ENCODE measurements around the gene DRAXIN. TPM values are rescaled to one million over a fixed set of nuclear protein-coding genes. Genes with fewer than 3 reads are reported as not detected.
A peak's percentile ranks its signal among the peaks of the same experiment; 100 is the strongest.

Gene DRAXIN
- total RNA-seq, 1 experiment from 2014 or later: 0.25 TPM

DNA sequence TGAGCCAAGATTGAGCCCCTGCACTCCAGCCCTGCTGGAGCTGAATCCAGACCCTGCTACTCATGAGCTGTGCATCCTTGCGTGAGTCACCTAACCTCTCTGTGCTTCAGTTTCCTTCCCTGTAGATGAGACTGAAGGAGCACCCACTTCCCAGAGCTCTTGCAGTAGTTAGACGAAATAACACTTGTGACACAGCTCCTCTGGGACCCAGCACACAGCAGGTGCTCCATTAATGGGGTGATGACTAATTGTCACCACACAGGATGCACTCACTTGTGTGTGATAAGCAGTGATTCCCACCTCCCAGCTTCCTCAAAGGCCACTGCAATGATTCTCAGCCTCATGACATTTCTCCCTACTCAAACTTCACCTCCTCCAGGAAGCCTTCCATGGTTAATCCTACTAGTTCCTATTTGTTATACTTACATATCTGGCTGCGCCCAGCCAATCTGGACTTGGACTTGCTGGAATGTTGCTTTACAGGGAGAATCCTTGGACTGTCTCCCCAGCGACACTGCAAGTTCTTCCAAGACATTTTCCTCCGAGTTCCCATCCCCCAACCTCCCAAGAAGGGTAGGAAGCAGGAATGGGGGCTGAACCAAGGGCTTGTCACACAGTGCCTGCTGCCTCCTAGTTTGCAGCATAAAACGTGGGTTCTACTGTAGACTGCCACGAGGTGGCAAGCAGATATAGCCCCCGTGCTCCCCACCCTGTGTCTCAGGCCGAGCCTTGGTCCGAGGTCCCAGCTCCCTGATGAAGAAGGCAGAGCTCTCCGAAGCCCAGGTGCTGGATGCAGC lies 17.2 kb downstream of the DRAXIN start:
- no peak for DNase-seq (ENCODE audit: low read depth)

DNA sequence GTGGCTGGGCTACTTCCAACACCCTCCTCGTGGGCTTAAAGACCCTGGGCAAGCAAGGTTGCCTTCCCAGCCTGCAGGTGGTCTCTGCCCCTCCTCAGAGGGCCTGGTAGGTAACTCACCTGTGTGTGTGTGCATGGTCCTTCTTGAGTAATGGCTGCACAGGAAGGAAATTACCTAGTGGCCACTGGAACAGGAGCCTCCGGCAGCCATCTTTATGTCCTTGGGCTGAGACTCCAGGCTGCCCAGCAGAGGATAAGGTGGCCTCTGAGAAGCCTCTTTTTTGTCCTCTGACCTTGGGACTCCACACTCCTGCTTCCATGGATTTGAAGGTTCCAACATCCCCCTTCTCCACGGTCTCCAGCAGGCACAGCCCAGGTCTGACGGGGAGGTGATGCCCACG lies 20.0 kb downstream of the DRAXIN start:
- no peak for DNase-seq (ENCODE audit: low read depth)

- DNase-seq (ENCODE audit: low read depth): no peak
These were observed 20.8 kb downstream of the DRAXIN start for GRCh38 chr1:11712285-11712684.

- no peak for DNase-seq (ENCODE audit: low read depth)
These were observed 21.6 kb downstream of the DRAXIN start for GRCh38 chr1:11713095-11713494.

GRCh38 chr1:11714831-11715575 lies 23.5 kb downstream of the DRAXIN start:
- no peak for DNase-seq (ENCODE audit: low read depth)

DNA sequence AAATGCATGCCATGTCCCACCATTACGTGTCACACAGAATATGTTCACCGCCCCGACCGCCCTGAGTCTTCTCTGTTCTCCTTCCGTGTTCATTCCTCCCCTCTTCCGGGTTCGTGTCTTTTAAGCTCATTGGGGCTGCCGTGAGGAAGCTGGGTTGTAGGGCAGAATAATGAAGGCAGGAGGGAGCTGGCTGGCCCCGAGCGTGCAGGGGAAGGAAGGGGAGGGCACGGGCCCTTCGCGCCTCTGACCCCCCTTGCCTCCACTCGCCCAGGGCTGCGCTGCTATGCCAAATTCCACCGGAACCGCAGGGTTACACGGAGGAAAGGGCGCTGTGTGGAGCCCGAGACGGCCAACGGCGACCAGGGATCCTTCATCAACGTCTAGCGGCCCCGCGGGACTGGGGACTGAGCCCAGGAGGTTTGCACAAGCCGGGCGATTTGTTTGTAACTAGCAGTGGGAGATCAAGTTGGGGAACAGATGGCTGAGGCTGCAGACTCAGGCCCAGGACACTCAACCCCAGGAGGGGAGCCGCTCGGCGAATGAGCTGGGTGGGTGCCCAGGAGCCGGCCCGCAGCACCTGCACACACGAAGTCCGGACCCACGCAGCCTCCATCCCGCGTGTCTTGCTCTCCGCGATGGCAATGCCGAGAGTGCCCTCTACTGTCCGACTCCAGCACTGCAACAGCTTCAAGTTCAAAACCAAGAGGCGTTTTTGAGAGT lies 28.0 kb downstream of the DRAXIN start:
- peak; percentile 51 for DNase-seq (ENCODE audit: low read depth)

DNA sequence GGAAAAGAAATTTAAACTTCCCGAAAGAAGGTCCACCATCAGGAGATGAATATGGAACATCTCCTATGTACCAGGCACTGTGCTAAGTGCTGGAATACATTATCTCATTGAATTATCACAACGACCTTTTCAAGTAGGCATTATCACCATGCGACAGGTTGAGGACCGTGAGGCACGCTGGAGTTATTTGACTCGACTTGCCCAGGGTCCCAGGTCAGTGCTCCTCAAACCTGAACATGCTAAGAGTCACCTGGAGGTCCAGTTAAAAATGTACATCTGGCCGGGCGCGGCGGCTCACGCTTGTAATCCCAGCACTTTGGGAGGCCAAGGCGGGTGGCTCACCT lies 28.5 kb downstream of the DRAXIN start:
- no peak for DNase-seq (ENCODE audit: low read depth)

- no peak for DNase-seq (ENCODE audit: low read depth)
These were observed 29.0 kb downstream of the DRAXIN start for GRCh38 chr1:11720525-11720924.

- DNase-seq (ENCODE audit: low read depth): no peak
These were observed 29.8 kb downstream of the DRAXIN start for GRCh38 chr1:11721311-11721710.

- no peak for DNase-seq (ENCODE audit: low read depth)
These were observed 31.0 kb downstream of the DRAXIN start for GRCh38 chr1:11722538-11722937.

DNA sequence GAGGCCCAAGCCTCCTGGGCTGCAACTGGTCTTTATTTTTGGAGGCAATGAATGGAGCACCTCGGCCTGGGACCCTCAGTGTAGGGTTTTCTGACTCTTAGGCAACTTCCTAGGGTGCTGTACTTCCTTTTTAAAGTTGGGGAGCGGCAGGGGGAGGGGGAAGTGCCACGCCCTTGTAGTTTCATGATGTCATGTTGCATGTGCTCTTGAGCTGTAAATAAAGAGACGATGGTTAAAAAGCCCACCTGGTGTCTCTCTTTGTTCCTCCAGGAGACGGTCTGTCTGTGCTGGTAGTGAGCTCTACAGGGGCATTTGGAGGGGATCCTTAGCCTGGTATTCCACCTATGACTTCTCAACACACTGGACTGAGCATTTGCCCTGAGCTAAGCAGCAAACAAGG lies 34.1 kb downstream of the DRAXIN start:
- no peak for DNase-seq (ENCODE audit: low read depth)

DNA sequence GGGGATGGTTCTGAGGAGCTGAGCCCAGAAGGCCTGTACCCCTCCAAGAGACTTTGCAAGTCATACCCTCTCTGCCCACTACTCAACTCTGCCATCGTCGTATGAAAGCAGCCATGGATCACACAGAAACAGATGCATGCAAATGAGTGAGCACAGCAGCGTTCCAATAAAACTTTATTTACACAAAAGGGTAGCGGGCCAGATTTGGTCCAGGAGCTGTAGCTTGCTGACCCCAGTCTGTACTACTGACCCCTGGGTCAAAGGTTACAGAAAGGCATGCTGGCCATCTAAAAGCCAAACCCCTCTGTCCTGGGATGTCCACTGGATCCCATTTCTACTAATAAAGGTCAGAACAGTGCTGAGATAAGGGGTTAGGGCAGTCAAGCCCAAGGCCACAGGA lies 35.6 kb downstream of the DRAXIN start:
- DNase-seq (ENCODE audit: low read depth): no peak

DNA sequence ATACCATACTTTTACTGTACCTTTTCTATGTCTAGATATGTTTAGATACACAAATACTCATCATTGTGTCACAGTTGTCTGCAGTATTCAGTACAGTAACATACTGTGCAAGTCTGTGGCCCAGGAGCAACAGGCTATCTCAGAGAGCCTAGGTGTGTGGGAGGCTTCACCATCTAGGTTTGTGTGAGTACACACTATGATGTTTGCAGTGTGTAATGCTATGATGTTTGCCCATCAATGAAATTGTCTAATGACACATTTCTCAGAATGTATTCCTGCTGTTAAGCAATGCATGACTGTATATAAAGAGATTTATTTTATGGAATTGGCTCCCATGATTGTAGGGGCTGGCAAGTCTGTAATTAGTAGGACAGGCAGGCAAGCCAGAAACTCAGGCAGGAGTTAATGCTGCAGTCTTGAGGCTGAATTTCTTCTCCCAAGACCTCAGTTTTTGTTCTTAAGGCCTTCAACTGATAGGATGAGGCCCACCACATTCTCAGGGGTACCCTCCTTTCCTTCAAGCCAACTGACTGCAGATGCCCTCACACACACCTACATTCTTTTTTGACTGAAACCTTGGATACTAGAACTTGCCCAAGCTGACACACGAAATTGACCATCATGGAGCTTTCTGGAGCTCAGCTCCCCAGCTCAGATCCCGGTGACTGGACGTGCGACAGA lies 36.8 kb downstream of the DRAXIN start:
- DNase-seq (ENCODE audit: low read depth): no peak

DNA sequence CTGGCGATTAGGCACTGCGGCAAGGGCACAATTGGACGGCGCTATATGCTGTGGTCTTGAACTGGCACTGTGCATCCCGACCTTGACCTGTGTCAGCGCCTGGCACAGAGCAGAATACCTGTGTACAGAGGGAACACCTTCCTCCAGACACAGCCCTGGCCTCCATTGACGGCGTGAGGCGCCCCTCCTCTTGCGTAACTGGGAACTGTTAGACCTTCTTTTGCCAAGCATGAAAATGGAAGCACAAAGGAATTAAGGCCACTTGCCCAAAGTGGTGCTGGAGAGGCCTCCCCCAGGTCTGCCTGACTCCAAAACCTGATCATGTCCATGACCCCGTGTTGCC lies 37.6 kb downstream of the DRAXIN start:
- no peak for DNase-seq (ENCODE audit: low read depth)

- no peak for DNase-seq (ENCODE audit: low read depth)
These were observed 38.3 kb downstream of the DRAXIN start for GRCh38 chr1:11729498-11730428.

- DNase-seq (ENCODE audit: low read depth): peak; percentile 52
These were observed 39.0 kb downstream of the DRAXIN start for GRCh38 chr1:11730429-11730891.

DNA sequence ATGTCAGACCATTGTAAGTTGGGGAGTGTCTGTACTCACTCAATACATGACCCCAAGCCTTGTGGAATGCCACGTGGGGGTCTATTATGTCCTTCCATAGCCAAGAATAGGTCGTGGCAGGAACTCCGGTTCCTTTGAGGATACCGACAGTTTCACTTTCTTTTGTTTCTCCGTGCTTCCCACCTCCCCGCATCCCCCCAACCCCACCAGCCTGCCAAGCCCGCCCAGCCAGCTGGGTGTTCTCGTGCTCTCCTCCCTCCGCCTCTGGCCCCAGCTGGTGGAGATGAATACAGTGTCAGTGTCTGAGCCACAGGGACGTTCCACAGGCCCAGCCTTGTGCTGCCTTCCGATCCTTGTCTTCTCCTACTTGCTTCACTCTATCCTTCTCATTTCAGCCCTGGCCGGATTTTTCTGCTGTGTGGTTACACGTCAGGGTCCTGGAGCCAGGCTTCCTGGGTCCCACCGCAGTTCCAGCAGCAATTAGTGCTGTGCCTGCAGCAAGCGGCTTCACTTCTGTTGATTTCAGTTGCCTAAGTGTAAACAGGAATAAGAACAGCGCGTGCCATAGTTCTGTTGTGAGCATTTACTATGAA lies 40.3 kb downstream of the DRAXIN start:
- DNase-seq (ENCODE audit: low read depth): peak; percentile 84

DNA sequence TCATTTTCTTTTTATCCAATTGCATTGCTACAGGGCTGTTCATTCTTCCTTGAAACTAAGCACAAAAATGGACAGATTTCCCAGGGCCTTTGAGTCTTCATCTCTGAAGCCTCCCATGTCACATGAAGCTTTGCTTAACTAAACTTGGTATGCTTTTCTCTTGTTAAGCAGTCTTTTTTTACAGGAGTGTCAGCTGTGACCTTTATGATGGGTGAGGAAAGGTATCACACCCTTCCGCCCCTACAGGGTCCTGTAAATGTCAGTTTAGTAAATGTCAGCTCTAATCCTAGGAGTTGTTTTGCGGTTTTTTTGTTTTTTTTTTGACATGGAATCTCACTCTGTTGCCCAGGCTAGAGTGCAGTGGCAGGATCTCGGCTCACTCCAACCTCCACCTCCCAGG lies 41.8 kb downstream of the DRAXIN start:
- no peak for DNase-seq (ENCODE audit: low read depth)

DNA sequence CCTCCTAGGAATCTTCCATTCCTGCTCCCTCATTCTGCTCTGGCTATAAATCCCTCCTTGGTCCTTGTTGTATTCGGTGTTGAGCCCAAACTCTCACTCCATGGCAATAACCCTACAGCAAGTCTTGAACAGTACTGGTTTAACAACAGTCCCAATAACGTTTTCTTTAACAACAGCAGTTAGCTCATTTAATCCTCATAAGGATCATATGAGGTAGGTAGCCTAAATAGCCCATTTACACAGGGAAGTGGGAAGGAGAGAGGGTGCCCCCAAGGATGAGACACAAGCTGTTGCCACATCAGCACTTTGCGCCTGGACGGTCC lies 44.0 kb downstream of the DRAXIN start:
- DNase-seq (ENCODE audit: low read depth): no peak

- DNase-seq (ENCODE audit: low read depth): peak; percentile 91
These were observed 44.6 kb downstream of the DRAXIN start, which contains the start of gene AGTRAP for GRCh38 chr1:11735854-11736745. TSS of gene AGTRAP (plus strand) at chr1:11736136. CDS start at chr1:11736209, 73 bp downstream.

Data from M059J (cell line).